BJ (cell line): ENCODE measurements around the gene KLHL6. TPM values are rescaled to one million over a fixed set of nuclear protein-coding genes. Genes with fewer than 3 reads are reported as not detected.

Experiments
- CTCF ChIA-PET: fragments of 350-600 bp; formaldehyde crosslinking; extraction: SDS; loops from one replicate; lab custom pipeline; 2021; ENCODE audit warnings: antibody characterized with exemption, inconsistent platforms; lab: Yijun Ruan, JAX
- POLR2A ChIA-PET: fragments of 300-600 bp; sonication (Branson Sonifier 250); formaldehyde crosslinking; extraction: SDS; loops from one replicate; lab custom pipeline; 2021; ENCODE audit warnings: antibody characterized with exemption; lab: Charles Lee
- DNase-seq: peaks from one replicate; pipeline ENCODE4 v3.0.0-alpha.2; 2011; ENCODE audit warnings: low read depth
- H3K27me3 ChIP-seq: 2 replicates; pipeline ENCODE4 v1.6.0; 2011; ENCODE audit warnings: low read length; ENCODE audit not compliant: control insufficient read depth, insufficient read depth
- H3K36me3 ChIP-seq: 2 replicates; pipeline ENCODE4 v1.5.1; 2011; ENCODE audit warnings: low read length; ENCODE audit not compliant: control insufficient read depth, insufficient read depth
- H3K4me3 ChIP-seq: 2 replicates; pipeline ENCODE4 v1.5.1; 2011; ENCODE audit warnings: low read depth, mild to moderate bottlenecking, control low read depth, low read length
- CTCF ChIP-seq: IDR thresholded peaks from 2 replicates; pipeline ENCODE4 v1.5.1; 2011; ENCODE audit warnings: low read depth, mild to moderate bottlenecking, control low read depth, inconsistent platforms, low read length, moderate library complexity; ENCODE audit not compliant: insufficient read depth
- polyA plus RNA-seq: library from polyadenylated mRNA; depleted of rRNA; stranded (reverse); fragments of >200 nt; gene quantifications from 2 replicates; pipeline ENCODE4 v1.2.3, GENCODE V29; 2011

Gene KLHL6
- polyA plus RNA-seq, 1 experiment = not detected

- ChIA-PET CTCF (interaction anchor here (0.8 to 2.6 kb wide), 5 partner anchors 10 to 395 kb away, joined by 3 to 16 read pairs (median 3); partner anchors contain the start of gene PARL), POLR2A (no interaction called here)
Measured at GRCh38 chr3:183489455-183490210, 65.9 kb downstream of the KLHL6 start.

GRCh38 chr3:183488343-183488742 lies 67.2 kb downstream of the KLHL6 start:
- no peak for TF ChIP-seq CTCF
- POLR2A ChIA-PET = interaction anchor here (0.5 kb wide), 1 partner anchor 209 kb away, joined by 3 read pairs; the partner anchor contains the start of gene YEATS2
- no peak overlapping the region for H3K4me3 ChIP-seq
- no peaks in the 10 kb centered on the region for H3K27me3 ChIP-seq
- no peak for DNase-seq
- CTCF ChIA-PET = interaction anchor here (0.6 to 2.6 kb wide), 5 partner anchors 9 to 396 kb away, joined by 3 to 16 read pairs (median 4); partner anchors contain the start of gene PARL
- H3K36me3 ChIP-seq = no peaks in the 10 kb centered on the region

More at GRCh38 chr3:183489455-183490210, 65.9 kb downstream of the KLHL6 start:
- no peak for TF ChIP-seq CTCF
- Histone ChIP-seq H3K27me3 (peaks cover 2% of the 10 kb centered on the region; the same call in 1 of the 2 replicates), H3K36me3 (no peaks in the 10 kb centered on the region), H3K4me3 (no peak overlapping the region)
- DNase-seq = peak; percentile 12

- H3K36me3 ChIP-seq = no peaks in the 10 kb centered on the region
- TF ChIP-seq CTCF = no peak
- no peak for DNase-seq
- H3K27me3 ChIP-seq = no peaks in the 10 kb centered on the region
- ChIA-PET CTCF (interaction anchor here (0.6 to 2.6 kb wide), 4 partner anchors 9 to 397 kb away, joined by 3 to 16 read pairs (median 4); partner anchors contain the start of gene PARL), POLR2A (interaction anchor here (0.5 kb wide), 1 partner anchor 209 kb away, joined by 3 read pairs; the partner anchor contains the start of gene YEATS2)
- H3K4me3 ChIP-seq = no peak overlapping the region
Measured at GRCh38 chr3:183487896-183488295, 67.6 kb downstream of the KLHL6 start.

GRCh38 chr3:183487016-183487415 lies 68.5 kb downstream of the KLHL6 start:
- Histone ChIP-seq H3K36me3 (no peaks in the 10 kb centered on the region), H3K27me3 (no peaks in the 10 kb centered on the region), H3K4me3 (no peak overlapping the region)
- no peak for DNase-seq
- CTCF ChIA-PET = interaction anchor here (0.9 kb wide), 1 partner anchor 398 kb away, joined by 3 read pairs; the partner anchor contains the start of gene PARL
- TF ChIP-seq CTCF = no peak
- POLR2A ChIA-PET = interaction anchor here (0.7 kb wide), 1 partner anchor 260 kb away, joined by 5 read pairs; no protein-coding TSS in a partner anchor

- no peak overlapping the region for H3K4me3 ChIP-seq
- H3K27me3 ChIP-seq = no peaks in the 10 kb centered on the region
- H3K36me3 ChIP-seq = no peaks in the 10 kb centered on the region
- ChIA-PET POLR2A (interaction anchor here (0.6 kb wide), 1 partner anchor 148 kb away, joined by 3 read pairs; no protein-coding TSS in a partner anchor), CTCF (interaction anchor here (0.6 to 0.9 kb wide), 2 partner anchors 19 to 398 kb away, joined by 3 read pairs; partner anchors contain the start of gene PARL)
- no peak for TF ChIP-seq CTCF
- DNase-seq = no peak
Measured at GRCh38 chr3:183486472-183486871, 69.0 kb downstream of the KLHL6 start.
